GM12892 (cell line): ENCODE data around the gene CDH11.

Experiments used
- DNase-seq: peaks from one replicate; pipeline ENCODE4 v3.0.0; 2011; ENCODE audit not compliant: insufficient read length
- FAIRE-seq: peaks from 2 replicates; lab custom pipeline; 2011; peaks lifted over from hg19 to GRCh38; lab: Jason Lieb, UNC
- POLR2A ChIP-seq: IDR thresholded peaks from 2 replicates; pipeline ENCODE4 v1.6.1; 2011; ENCODE audit warnings: low read depth, low read length, control low read depth
- POLR2AphosphoS5 ChIP-seq: IDR thresholded peaks from 2 replicates; pipeline ENCODE4 v1.6.1; 2011; ENCODE audit warnings: low read depth, low read length, control low read depth
- TAF1 ChIP-seq: IDR thresholded peaks from 2 replicates; pipeline ENCODE4 v1.6.1; 2011; ENCODE audit warnings: low read depth, mild to moderate bottlenecking, control low read depth, low read length, borderline replicate concordance

Gene CDH11

GRCh38 chr16:65114527-65114926 lies 7.3 kb downstream of the CDH11 start:
- DNase-seq, result no peak
- TF ChIP-seq POLR2AphosphoS5, result no peak
- no peak for TF ChIP-seq POLR2A
- no peak for TF ChIP-seq TAF1
- FAIRE-seq, result no peak

GRCh38 chr16:65113441-65113840 lies 8.4 kb downstream of the CDH11 start:
- no peak for TF ChIP-seq POLR2A
- no peak for TF ChIP-seq TAF1
- TF ChIP-seq POLR2AphosphoS5, result no peak
- DNase-seq, result no peak
- no peak for FAIRE-seq

- TF ChIP-seq TAF1 (no peak), POLR2A (no peak)
- no peak for FAIRE-seq
- DNase-seq, result no peak
These were observed 10.6 kb downstream of the CDH11 start for GRCh38 chr16:65111306-65111705.

- TF ChIP-seq POLR2A (no peak), POLR2AphosphoS5 (no peak), TAF1 (no peak)
- FAIRE-seq (no peak), DNase-seq (no peak)
These were observed 15.1 kb downstream of the CDH11 start for GRCh38 chr16:65106757-65107156.

- FAIRE-seq (no peak), DNase-seq (no peak)
- no peak for TF ChIP-seq TAF1
- TF ChIP-seq POLR2AphosphoS5, result no peak
- TF ChIP-seq POLR2A, result no peak
These were observed 16.7 kb downstream of the CDH11 start for GRCh38 chr16:65105171-65105570.

- FAIRE-seq, result no peak
- no peak for DNase-seq
- TF ChIP-seq POLR2A, result no peak
- no peak for TF ChIP-seq POLR2AphosphoS5
- no peak for TF ChIP-seq TAF1
These were observed 17.4 kb downstream of the CDH11 start for GRCh38 chr16:65104471-65104870.

- no peak for TF ChIP-seq TAF1
- TF ChIP-seq POLR2AphosphoS5, result no peak
- no peak for TF ChIP-seq POLR2A
- DNase-seq (no peak), FAIRE-seq (no peak)
These were observed 19.5 kb downstream of the CDH11 start for GRCh38 chr16:65102326-65102725.

- DNase-seq (no peak), FAIRE-seq (no peak)
- TF ChIP-seq POLR2AphosphoS5 (no peak), TAF1 (no peak), POLR2A (no peak)
These were observed 20.9 kb downstream of the CDH11 start for GRCh38 chr16:65101009-65101408.

GRCh38 chr16:65099607-65100006 lies 22.3 kb downstream of the CDH11 start:
- FAIRE-seq, result no peak

GRCh38 chr16:65098916-65099315 lies 22.9 kb downstream of the CDH11 start:
- DNase-seq, result no peak

More at GRCh38 chr16:65099607-65100006, 22.3 kb downstream of the CDH11 start:
- TF ChIP-seq POLR2A (no peak), POLR2AphosphoS5 (no peak), TAF1 (no peak)
- no peak for DNase-seq

GRCh38 chr16:65097296-65097695 lies 24.6 kb downstream of the CDH11 start:
- no peak for TF ChIP-seq TAF1
- no peak for TF ChIP-seq POLR2A
- no peak for TF ChIP-seq POLR2AphosphoS5
- DNase-seq, result no peak
- FAIRE-seq, result no peak

More at GRCh38 chr16:65098916-65099315, 22.9 kb downstream of the CDH11 start:
- TF ChIP-seq TAF1 (no peak), POLR2A (no peak)
- FAIRE-seq, result no peak

- no peak for FAIRE-seq
- no peak for TF ChIP-seq POLR2A
- TF ChIP-seq TAF1, result no peak
- no peak for TF ChIP-seq POLR2AphosphoS5
- no peak for DNase-seq
These were observed 26.0 kb downstream of the CDH11 start for GRCh38 chr16:65095906-65096305.
